Endometrial microvascular endothelial cells (primary cell): ENCODE data around the gene PORCN. TPM values are rescaled to one million over a fixed set of nuclear protein-coding genes. Genes with fewer than 3 reads are reported as not detected.

Source experiments
- in situ Hi-C: cut with HindIII; loops from 2 replicates; pipeline ENCODE4 v1.10.0; 2017; ENCODE audit warnings: low sequenced_read_pairs, low pct_unique_long_range_greater_than_20kb; ENCODE audit errors: inconsistent ontology term
- total RNA-seq: library from RNA; depleted of rRNA; stranded (reverse); fragments of >200 nt; gene quantifications from one replicate; pipeline ENCODE4 v1.2.3, GENCODE V29; 2015; ENCODE audit errors: inconsistent ontology term

PORCN gene
- total RNA-seq, 1 donor from 2014 or later, result 17.7 TPM

GRCh38 chrX:48475296-48475695 is 33.5 kb upstream of the PORCN start:
- in situ Hi-C loops, result no loop called here

GRCh38 chrX:48475774-48476577 is 32.8 kb upstream of the PORCN start, which contains the start of gene FTSJ1:
FTSJ1 (plus strand) TSS chrX:48476199; CDS start chrX:48478048, 1,849 bp downstream.
- in situ Hi-C loops, result no loop called here

GRCh38 chrX:48476919-48477318 is 31.9 kb upstream of the PORCN start:
- in situ Hi-C loops, result no loop called here

- in situ Hi-C loops, result no loop called here
These were observed 30.6 kb upstream of the PORCN start for GRCh38 chrX:48477960-48478755.

- in situ Hi-C loops, result no loop called here
These were observed 30.0 kb upstream of the PORCN start for GRCh38 chrX:48478806-48479205.

- in situ Hi-C loops, result no loop called here
These were observed 28.6 kb upstream of the PORCN start for GRCh38 chrX:48480142-48480541.

- in situ Hi-C loops, result no loop called here
These were observed 28.2 kb upstream of the PORCN start for GRCh38 chrX:48480583-48480982.

- in situ Hi-C loops, result no loop called here
These were observed 26.3 kb upstream of the PORCN start for GRCh38 chrX:48482526-48482925.

- in situ Hi-C loops, result no loop called here
These were observed 21.4 kb upstream of the PORCN start for GRCh38 chrX:48487362-48487798.

GRCh38 chrX:48488034-48488433 is 20.8 kb upstream of the PORCN start:
- in situ Hi-C loops, result no loop called here

- in situ Hi-C loops, result no loop called here
These were observed 19.5 kb upstream of the PORCN start for GRCh38 chrX:48489296-48489695.

- in situ Hi-C loops, result no loop called here
These were observed 18.9 kb upstream of the PORCN start for GRCh38 chrX:48489892-48490291.

- in situ Hi-C loops, result no loop called here
These were observed 18.1 kb upstream of the PORCN start for GRCh38 chrX:48490661-48491060.

GRCh38 chrX:48491809-48492208 is 17.0 kb upstream of the PORCN start:
- in situ Hi-C loops, result no loop called here

- in situ Hi-C loops, result no loop called here
These were observed 16.4 kb upstream of the PORCN start for GRCh38 chrX:48492293-48492910.

GRCh38 chrX:48493890-48494364 is 14.9 kb upstream of the PORCN start:
- in situ Hi-C loops, result no loop called here

GRCh38 chrX:48496660-48497059 is 12.1 kb upstream of the PORCN start:
- in situ Hi-C loops, result no loop called here

GRCh38 chrX:48497871-48498270 is 10.9 kb upstream of the PORCN start:
- in situ Hi-C loops, result no loop called here

GRCh38 chrX:48498374-48498809 is 10.4 kb upstream of the PORCN start:
- in situ Hi-C loops, result no loop called here
